Measurements from ENCODE around the gene ACO2. TPM values are rescaled to one million over a fixed set of nuclear protein-coding genes. Genes with fewer than 3 reads are reported as not detected.
"Not testable (repeated sequence)": the region's sequence is repeated elsewhere in the genome, so short reads cannot be mapped to it uniquely, and the experiment has no call there.

The ACO2 gene
- total RNA-seq, 1 donor from 2014 or later, result 67.2 TPM

DNA sequence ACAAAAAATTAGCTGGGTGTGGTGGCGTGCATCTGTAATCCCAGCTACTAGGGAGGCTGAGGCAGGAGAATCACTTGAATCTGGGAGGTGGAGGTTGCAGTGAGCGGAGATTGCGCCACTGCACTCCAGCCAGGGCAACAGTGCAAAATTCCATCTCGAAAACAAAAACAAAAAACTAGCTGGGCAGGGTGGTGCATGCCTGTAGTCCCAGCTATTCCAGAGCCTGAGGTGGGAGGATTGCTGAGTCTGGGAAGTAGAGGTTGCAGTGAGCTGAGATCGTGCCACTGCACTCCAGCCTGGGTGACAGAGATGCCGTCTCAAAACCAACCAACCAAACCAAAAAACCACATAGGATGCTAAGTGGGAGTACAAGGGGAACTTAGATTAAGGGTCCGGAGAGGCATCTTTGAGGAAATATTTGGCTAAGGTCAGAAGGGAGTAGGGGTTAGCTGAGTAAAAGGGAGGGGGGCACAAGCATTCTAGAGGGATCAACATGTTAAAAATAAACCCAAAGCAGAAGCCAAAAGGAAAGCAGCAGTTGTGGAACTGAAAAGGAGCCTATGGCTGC lies 10.7 kb upstream of the ACO2 start:
- no peak overlapping the region for H2AFZ ChIP-seq (ENCODE audit: low read depth, low read length)
- TF ChIP-seq, protein P1, sequence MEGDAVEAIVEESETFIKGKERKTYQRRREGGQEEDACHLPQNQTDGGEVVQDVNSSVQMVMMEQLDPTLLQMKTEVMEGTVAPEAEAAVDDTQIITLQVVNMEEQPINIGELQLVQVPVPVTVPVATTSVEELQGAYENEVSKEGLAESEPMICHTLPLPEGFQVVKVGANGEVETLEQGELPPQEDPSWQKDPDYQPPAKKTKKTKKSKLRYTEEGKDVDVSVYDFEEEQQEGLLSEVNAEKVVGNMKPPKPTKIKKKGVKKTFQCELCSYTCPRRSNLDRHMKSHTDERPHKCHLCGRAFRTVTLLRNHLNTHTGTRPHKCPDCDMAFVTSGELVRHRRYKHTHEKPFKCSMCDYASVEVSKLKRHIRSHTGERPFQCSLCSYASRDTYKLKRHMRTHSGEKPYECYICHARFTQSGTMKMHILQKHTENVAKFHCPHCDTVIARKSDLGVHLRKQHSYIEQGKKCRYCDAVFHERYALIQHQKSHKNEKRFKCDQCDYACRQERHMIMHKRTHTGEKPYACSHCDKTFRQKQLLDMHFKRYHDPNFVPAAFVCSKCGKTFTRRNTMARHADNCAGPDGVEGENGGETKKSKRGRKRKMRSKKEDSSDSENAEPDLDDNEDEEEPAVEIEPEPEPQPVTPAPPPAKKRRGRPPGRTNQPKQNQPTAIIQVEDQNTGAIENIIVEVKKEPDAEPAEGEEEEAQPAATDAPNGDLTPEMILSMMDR (IDR thresholded peaks at IDR 0.05; ENCODE audit: insufficient read depth, low read depth, low read length), result no peak
- no peak for TF ChIP-seq EZH2 (IDR thresholded peaks at IDR 0.05; ENCODE audit: insufficient read depth, low read length)
- FAIRE-seq (no peak), DNase-seq (ENCODE audit: low read depth) (no peak)
- H3K9me3 ChIP-seq (ENCODE audit: insufficient read depth, low read depth, low read length), result no peaks in the 10 kb centered on the region
- H3K27me3 ChIP-seq (ENCODE audit: insufficient read depth, low read length), result no peaks in the 10 kb centered on the region
- no peaks in the 10 kb centered on the region for H3K9me3 Mint-ChIP-seq (ENCODE audit: unreplicated experiment)
- peaks cover 20% of the 10 kb centered on the region for H3K36me3 ChIP-seq (ENCODE audit: insufficient read depth, low read length)
- H3K9ac ChIP-seq (ENCODE audit: low read length), result no peak overlapping the region
- no peak overlapping the region for H3K4me2 ChIP-seq (ENCODE audit: low read length)
- H4K20me1 ChIP-seq (ENCODE audit: insufficient read depth, low read length), result peaks cover 4% of the 10 kb centered on the region
- H3K4me1 ChIP-seq (ENCODE audit: insufficient read depth, low read length), result no peaks in the 10 kb centered on the region
- no peak overlapping the region for H3K4me3 Mint-ChIP-seq (ENCODE audit: unreplicated experiment)
- no peaks in the 10 kb centered on the region for H3K4me1 Mint-ChIP-seq (ENCODE audit: low read depth, unreplicated experiment)
- H3K79me2 ChIP-seq (ENCODE audit: insufficient read depth, low read length), result peaks cover 4% of the 10 kb centered on the region
- no peak overlapping the region for H3K27ac Mint-ChIP-seq (ENCODE audit: unreplicated experiment)
- H3K27ac ChIP-seq (ENCODE audit: low read depth, low read length), result no peak overlapping the region
- H3K36me3 Mint-ChIP-seq (ENCODE audit: low read depth, unreplicated experiment), result no peaks in the 10 kb centered on the region
- no peak overlapping the region for H3K4me3 ChIP-seq (ENCODE audit: insufficient read depth, low read depth, low read length)
- no peaks in the 10 kb centered on the region for H3K27me3 Mint-ChIP-seq (ENCODE audit: low read depth, unreplicated experiment)

DNA sequence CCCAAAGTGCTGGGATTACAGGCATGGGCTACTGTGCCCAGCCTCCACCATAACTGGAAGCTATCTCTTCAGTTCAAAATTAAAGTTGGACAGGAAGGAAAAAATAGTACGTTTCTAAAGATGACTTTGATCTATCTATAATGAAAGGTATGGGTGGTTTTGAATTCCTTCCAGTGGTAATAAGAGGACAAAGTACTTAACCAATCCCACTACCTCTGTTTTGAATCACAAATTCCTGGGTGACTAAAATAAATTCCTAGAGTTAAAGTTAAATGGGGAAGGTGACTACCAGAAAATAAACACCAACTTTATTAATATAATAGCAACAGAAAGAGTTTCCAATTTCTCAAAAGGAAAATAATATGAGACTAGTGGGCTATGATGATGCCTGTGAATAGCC lies 9.5 kb upstream of the ACO2 start:
- H3K9ac ChIP-seq (ENCODE audit: low read length), result no peak overlapping the region
- H3K4me3 ChIP-seq (ENCODE audit: insufficient read depth, low read depth, low read length), result no peak overlapping the region
- H3K4me3 Mint-ChIP-seq (ENCODE audit: unreplicated experiment), result no peak overlapping the region
- H3K36me3 ChIP-seq (ENCODE audit: insufficient read depth, low read length), result peaks cover 28% of the 10 kb centered on the region
- no peaks in the 10 kb centered on the region for H3K4me1 Mint-ChIP-seq (ENCODE audit: low read depth, unreplicated experiment)
- H3K36me3 Mint-ChIP-seq (ENCODE audit: low read depth, unreplicated experiment), result no peaks in the 10 kb centered on the region
- H3K27ac ChIP-seq (ENCODE audit: low read depth, low read length), result no peak overlapping the region
- FAIRE-seq, result no peak
- H3K9me3 Mint-ChIP-seq (ENCODE audit: unreplicated experiment), result no peaks in the 10 kb centered on the region
- no peaks in the 10 kb centered on the region for H3K27me3 ChIP-seq (ENCODE audit: insufficient read depth, low read length)
- no peak for TF ChIP-seq EZH2 (IDR thresholded peaks at IDR 0.05; ENCODE audit: insufficient read depth, low read length)
- no peak overlapping the region for H3K4me2 ChIP-seq (ENCODE audit: low read length)
- no peak overlapping the region for H2AFZ ChIP-seq (ENCODE audit: low read depth, low read length)
- H3K79me2 ChIP-seq (ENCODE audit: insufficient read depth, low read length), result peaks cover 14% of the 10 kb centered on the region
- H3K4me1 ChIP-seq (ENCODE audit: insufficient read depth, low read length), result no peaks in the 10 kb centered on the region
- no peaks in the 10 kb centered on the region for H3K9me3 ChIP-seq (ENCODE audit: insufficient read depth, low read depth, low read length)
- H3K27me3 Mint-ChIP-seq (ENCODE audit: low read depth, unreplicated experiment), result no peaks in the 10 kb centered on the region
- no peak overlapping the region for H3K27ac Mint-ChIP-seq (ENCODE audit: unreplicated experiment)
- peaks cover 8% of the 10 kb centered on the region for H4K20me1 ChIP-seq (ENCODE audit: insufficient read depth, low read length)
- DNase-seq (ENCODE audit: low read depth), result peak; percentile 31

DNA sequence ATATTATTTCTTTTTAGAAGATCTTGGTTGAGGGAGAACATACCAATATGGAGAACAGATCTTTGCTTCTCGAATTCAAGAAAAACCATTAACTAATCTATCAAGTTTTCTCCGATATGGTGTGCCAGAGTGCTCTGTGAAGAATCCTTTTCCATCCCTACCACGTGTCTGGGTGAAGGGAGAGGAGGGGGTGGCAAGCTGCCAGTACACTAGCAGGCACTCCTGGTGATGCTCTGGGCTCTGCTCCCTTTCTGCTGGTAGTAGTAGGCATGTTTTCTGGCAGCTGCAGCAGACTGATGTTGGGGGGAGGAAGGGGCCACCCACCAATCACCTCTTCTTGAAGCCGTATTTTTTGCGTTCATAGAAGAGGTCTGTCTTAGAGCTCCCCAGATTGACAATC lies 8.8 kb upstream of the ACO2 start:
- H3K9ac ChIP-seq (ENCODE audit: low read length); H3K27ac ChIP-seq (ENCODE audit: low read depth, low read length); H3K36me3 Mint-ChIP-seq (ENCODE audit: low read depth, unreplicated experiment); H3K9me3 Mint-ChIP-seq (ENCODE audit: unreplicated experiment); FAIRE-seq; DNase-seq (ENCODE audit: low read depth); H3K9me3 ChIP-seq (ENCODE audit: insufficient read depth, low read depth, low read length); H3K27me3 Mint-ChIP-seq (ENCODE audit: low read depth, unreplicated experiment); H2AFZ ChIP-seq (ENCODE audit: low read depth, low read length); H3K27ac Mint-ChIP-seq (ENCODE audit: unreplicated experiment); H3K27me3 ChIP-seq (ENCODE audit: insufficient read depth, low read length); H3K4me3 Mint-ChIP-seq (ENCODE audit: unreplicated experiment); H3K4me3 ChIP-seq (ENCODE audit: insufficient read depth, low read depth, low read length); H3K4me1 ChIP-seq (ENCODE audit: insufficient read depth, low read length); H3K4me2 ChIP-seq (ENCODE audit: low read length); H3K4me1 Mint-ChIP-seq (ENCODE audit: low read depth, unreplicated experiment): not testable (repeated sequence)
- H4K20me1 ChIP-seq (ENCODE audit: insufficient read depth, low read length), result peaks cover 12% of the 10 kb centered on the region
- peaks cover 34% of the 10 kb centered on the region for H3K36me3 ChIP-seq (ENCODE audit: insufficient read depth, low read length)
- H3K79me2 ChIP-seq (ENCODE audit: insufficient read depth, low read length), result peaks cover 21% of the 10 kb centered on the region

Data from astrocyte (in vitro differentiated cells and primary cell).